GM12878 (cell line): Measurements from ENCODE around the gene HSF4.

ENCODE experiments used
- CEBPB ChIP-seq, 2 experiments: fragments of 150-350 bp in 1 of 2; IDR thresholded peaks; 2 replicates each; pipeline ENCODE4 v1.6.1; 2012 to 2014; ENCODE audit warnings: low read depth in 2 of 2, low read length in 2 of 2, borderline replicate concordance in 1 of 2, inconsistent platforms in 1 of 2
- CTCF ChIP-seq, 3 experiments: IDR thresholded peaks in 2 of 3; conservative IDR thresholded peaks in 1 of 3; 2 replicates each; pipeline ENCODE4 v1.5.1; 2011; ENCODE audit warnings: low read depth in 3 of 3, low read length in 3 of 3, mild to moderate bottlenecking in 3 of 3, control low read depth in 2 of 3, moderate library complexity in 2 of 3, inconsistent platforms in 1 of 3, mixed read lengths in 1 of 3; ENCODE audit not compliant: control insufficient read depth in 2 of 3, insufficient read depth in 1 of 3; ENCODE audit errors: extremely low read depth in 1 of 3
- E2F8 ChIP-seq: fragments of 450-650 bp; IDR thresholded peaks from 2 replicates; pipeline ENCODE4 v1.6.1; 2018; ENCODE audit warnings: mild to moderate bottlenecking, low read depth, moderate library complexity; ENCODE audit not compliant: partially characterized antibody
- ESRRA ChIP-seq: IDR thresholded peaks from 2 replicates; pipeline ENCODE4 v1.6.1; 2012; ENCODE audit warnings: mild to moderate bottlenecking, low read length, improper control_type of control experiment
- EZH2 ChIP-seq: IDR thresholded peaks from 2 replicates; pipeline ENCODE4 v1.6.1; 2012; ENCODE audit warnings: low read depth, mild to moderate bottlenecking, control low read depth, inconsistent platforms, low read length, borderline replicate concordance; ENCODE audit not compliant: control insufficient read depth
- MYC ChIP-seq: IDR thresholded peaks from 2 replicates; pipeline ENCODE4 v1.6.1; 2011; ENCODE audit warnings: mild to moderate bottlenecking, low read length, moderate library complexity, inconsistent platforms; ENCODE audit not compliant: insufficient read depth, insufficient replicate concordance, insufficient read length, severe bottlenecking
- NFYA ChIP-seq: IDR thresholded peaks from 2 replicates; pipeline ENCODE4 v1.6.1; 2011; ENCODE audit warnings: low read depth, mild to moderate bottlenecking, low read length, improper control_type of control experiment, borderline replicate concordance
- POLR2A ChIP-seq: IDR thresholded peaks from 2 replicates; pipeline ENCODE4 v1.6.1; 2011; ENCODE audit warnings: low read depth, mild to moderate bottlenecking, low read length
- RAD21 ChIP-seq: IDR thresholded peaks from 2 replicates; pipeline ENCODE4 v1.6.1; 2011; ENCODE audit warnings: mild to moderate bottlenecking, low read depth, low read length, moderate library complexity; ENCODE audit not compliant: insufficient read depth
- SKIL ChIP-seq: fragments of 450-650 bp; IDR thresholded peaks from 2 replicates; pipeline ENCODE4 v1.6.1; 2017; ENCODE audit warnings: mild to moderate bottlenecking, low read depth, inconsistent platforms; ENCODE audit not compliant: poor library complexity, severe bottlenecking
- STAT1 ChIP-seq: fragments of 450-650 bp; conservative IDR thresholded peaks from 2 replicates; pipeline ENCODE4 v1.6.1; 2014; ENCODE audit warnings: antibody characterized with exemption, mild to moderate bottlenecking
- TF ChIP-seq, protein P1 (sequence below): fragments of 450-650 bp; formaldehyde crosslinking; IDR thresholded peaks from 2 replicates; pipeline ENCODE4 v1.5.0; 2022; ENCODE audit warnings: mild to moderate bottlenecking, missing genetic modification characterization

DNA sequence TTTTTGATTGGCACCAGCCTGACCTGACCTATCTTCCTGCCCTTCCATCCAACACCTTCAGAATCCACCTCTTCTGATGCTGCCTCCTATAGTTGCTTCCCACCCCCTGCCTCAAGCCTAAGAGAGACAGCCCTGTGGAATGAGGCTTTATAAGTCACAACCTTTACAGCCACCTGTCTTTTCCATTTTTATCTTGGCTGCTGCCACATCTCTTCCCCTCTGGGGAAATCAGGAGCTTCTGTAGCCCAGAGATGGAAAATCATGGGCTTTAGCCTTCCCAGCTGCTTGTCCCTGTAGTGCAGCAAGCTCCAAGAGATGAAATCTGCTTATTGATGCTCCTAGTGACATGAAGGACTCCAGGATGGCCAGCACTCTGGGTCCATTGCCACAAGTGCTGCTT lies 36.1 kb upstream of the HSF4 start:
- TF ChIP-seq E2F8 (no peak), CEBPB (IDR thresholded peaks at IDR 0.05; ENCODE audit: borderline replicate concordance in 1 of 2, low read depth in 2 of 2, low read length in 2 of 2) (no peak), POLR2A (no peak), NFYA (no peak), CTCF (IDR thresholded peaks at IDR 0.05 in 2 of 3, conservative IDR thresholded peaks at IDR 0.05 in 1 of 3; ENCODE audit: control insufficient read depth in 2 of 3, extremely low read depth in 1 of 3, insufficient read depth in 1 of 3, low read depth in 3 of 3, low read length in 3 of 3) (no peak), STAT1 (no peak), ESRRA (no peak), MYC (no peak), EZH2 (no peak), RAD21 (no peak), SKIL (no peak)
- TF ChIP-seq, protein P1, sequence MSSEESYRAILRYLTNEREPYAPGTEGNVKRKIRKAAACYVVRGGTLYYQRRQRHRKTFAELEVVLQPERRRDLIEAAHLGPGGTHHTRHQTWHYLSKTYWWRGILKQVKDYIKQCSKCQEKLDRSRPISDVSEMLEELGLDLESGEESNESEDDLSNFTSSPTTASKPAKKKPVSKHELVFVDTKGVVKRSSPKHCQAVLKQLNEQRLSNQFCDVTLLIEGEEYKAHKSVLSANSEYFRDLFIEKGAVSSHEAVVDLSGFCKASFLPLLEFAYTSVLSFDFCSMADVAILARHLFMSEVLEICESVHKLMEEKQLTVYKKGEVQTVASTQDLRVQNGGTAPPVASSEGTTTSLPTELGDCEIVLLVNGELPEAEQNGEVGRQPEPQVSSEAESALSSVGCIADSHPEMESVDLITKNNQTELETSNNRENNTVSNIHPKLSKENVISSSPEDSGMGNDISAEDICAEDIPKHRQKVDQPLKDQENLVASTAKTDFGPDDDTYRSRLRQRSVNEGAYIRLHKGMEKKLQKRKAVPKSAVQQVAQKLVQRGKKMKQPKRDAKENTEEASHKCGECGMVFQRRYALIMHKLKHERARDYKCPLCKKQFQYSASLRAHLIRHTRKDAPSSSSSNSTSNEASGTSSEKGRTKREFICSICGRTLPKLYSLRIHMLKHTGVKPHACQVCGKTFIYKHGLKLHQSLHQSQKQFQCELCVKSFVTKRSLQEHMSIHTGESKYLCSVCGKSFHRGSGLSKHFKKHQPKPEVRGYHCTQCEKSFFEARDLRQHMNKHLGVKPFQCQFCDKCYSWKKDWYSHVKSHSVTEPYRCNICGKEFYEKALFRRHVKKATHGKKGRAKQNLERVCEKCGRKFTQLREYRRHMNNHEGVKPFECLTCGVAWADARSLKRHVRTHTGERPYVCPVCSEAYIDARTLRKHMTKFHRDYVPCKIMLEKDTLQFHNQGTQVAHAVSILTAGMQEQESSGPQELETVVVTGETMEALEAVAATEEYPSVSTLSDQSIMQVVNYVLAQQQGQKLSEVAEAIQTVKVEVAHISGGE (CRISPR knock-in tag), result no peak
